ENCODE measurements around the gene PACRG.

- TF ChIP-seq CTCF (IDR thresholded peaks at IDR 0.05), result no peak
- TF ChIP-seq POLR2A (IDR thresholded peaks at IDR 0.05), result no peak
Measured at GRCh38 chr6:163092876-163093275, 365.1 kb downstream of the PACRG start.
